LNCAP (cell line): ENCODE results near the gene HECTD1.

Source experiments
- CTCF ChIP-seq: fragments of 450-650 bp; IDR thresholded peaks from 2 replicates; pipeline ENCODE4 v1.5.1; 2017; ENCODE audit warnings: mild to moderate bottlenecking

The HECTD1 gene

GRCh38 chr14:31068235-31068634 is 139.4 kb downstream of the HECTD1 start:
- no peak for TF ChIP-seq CTCF

GRCh38 chr14:31060253-31060875 is 147.2 kb downstream of the HECTD1 start:
- TF ChIP-seq CTCF: no peak

GRCh38 chr14:31059152-31059924 is 148.3 kb downstream of the HECTD1 start:
- no peak for TF ChIP-seq CTCF

GRCh38 chr14:31057701-31058364 is 149.8 kb downstream of the HECTD1 start:
- no peak for TF ChIP-seq CTCF

GRCh38 chr14:31057035-31057434 is 150.6 kb downstream of the HECTD1 start:
- TF ChIP-seq CTCF: no peak

- no peak for TF ChIP-seq CTCF
Measured at GRCh38 chr14:31051511-31051910, 156.1 kb downstream of the HECTD1 start.

- no peak for TF ChIP-seq CTCF
Measured at GRCh38 chr14:31051023-31051422, 156.6 kb downstream of the HECTD1 start.
